CD4-positive, alpha-beta T cell treated with Interleukin-1 beta for 1 hour (primary cell): ENCODE measurements around the gene MPL.

Experiments
- DNase-seq, 2 donors: peaks; one replicate each; pipeline ENCODE4 v3.0.0-alpha.2; 2020 to 2022

MPL gene

GRCh38 chr1:43306688-43307457, 30.7 kb upstream of the MPL start:
- no peak for DNase-seq

GRCh38 chr1:43307458-43308158, 30.0 kb upstream of the MPL start:
- DNase-seq: no peak

- no peak for DNase-seq
Measured at GRCh38 chr1:43308635-43309404, 28.8 kb upstream of the MPL start.

GRCh38 chr1:43309405-43310025, 28.1 kb upstream of the MPL start:
- no peak for DNase-seq

GRCh38 chr1:43311521-43311920, 26.1 kb upstream of the MPL start:
- DNase-seq: no peak

- DNase-seq: no peak
Measured at GRCh38 chr1:43312212-43312623, 25.4 kb upstream of the MPL start.

GRCh38 chr1:43312663-43313515, 24.7 kb upstream of the MPL start:
- no peak for DNase-seq

GRCh38 chr1:43313771-43314170, 23.8 kb upstream of the MPL start:
- DNase-seq: no peak

- DNase-seq: no peak
Measured at GRCh38 chr1:43314233-43314632, 23.4 kb upstream of the MPL start.

- DNase-seq: no peak
Measured at GRCh38 chr1:43315481-43315880, 22.1 kb upstream of the MPL start.

GRCh38 chr1:43315963-43316737, 21.5 kb upstream of the MPL start:
- no peak for DNase-seq

GRCh38 chr1:43316738-43317520, 20.7 kb upstream of the MPL start:
- no peak for DNase-seq

GRCh38 chr1:43317817-43318471, 19.7 kb upstream of the MPL start:
- no peak for DNase-seq

- DNase-seq: no peak
Measured at GRCh38 chr1:43318831-43319230, 18.8 kb upstream of the MPL start.

GRCh38 chr1:43319288-43319687, 18.3 kb upstream of the MPL start:
- no peak for DNase-seq

- no peak for DNase-seq
Measured at GRCh38 chr1:43319766-43320165, 17.9 kb upstream of the MPL start.

GRCh38 chr1:43321331-43321891, 16.2 kb upstream of the MPL start:
- no peak for DNase-seq

GRCh38 chr1:43322506-43322905, 15.1 kb upstream of the MPL start:
- DNase-seq: no peak

GRCh38 chr1:43324810-43325209, 12.8 kb upstream of the MPL start:
- no peak for DNase-seq

GRCh38 chr1:43325381-43325780, 12.2 kb upstream of the MPL start:
- DNase-seq: no peak
